H9 (cell line): ENCODE results near the gene NENF. TPM values are rescaled to one million over a fixed set of nuclear protein-coding genes. Genes with fewer than 3 reads are reported as not detected.

Experiments used
- DNase-seq: peaks from one replicate; pipeline ENCODE4 v3.0.0-alpha.2; 2017
- H2AFZ ChIP-seq: one replicate; pipeline ENCODE4 v1.6.1; 2013; ENCODE audit warnings: mild to moderate bottlenecking, low read length, control low read depth, moderate library complexity
- H2AK5ac ChIP-seq: 2 replicates; pipeline ENCODE4 v1.6.1; 2013; ENCODE audit warnings: low read length, control low read depth, mixed read lengths; ENCODE audit not compliant: insufficient read length
- H2BK120ac ChIP-seq: one replicate; pipeline ENCODE4 v1.6.1; 2013; ENCODE audit warnings: low read depth, mild to moderate bottlenecking, low read length, control low read depth, inconsistent platforms; ENCODE audit not compliant: poor library complexity, severe bottlenecking
- H2BK12ac ChIP-seq: 2 replicates; pipeline ENCODE4 v1.6.1; 2013; ENCODE audit warnings: low read length, control low read depth, mixed read lengths, low read depth; ENCODE audit not compliant: insufficient read length
- H2BK15ac ChIP-seq: 2 replicates; pipeline ENCODE4 v1.6.1; 2013; ENCODE audit warnings: low read depth, low read length, control low read depth
- H2BK20ac ChIP-seq: one replicate; pipeline ENCODE4 v1.6.1; 2013; ENCODE audit warnings: low read depth, mild to moderate bottlenecking, low read length, control low read depth, inconsistent platforms; ENCODE audit not compliant: poor library complexity, severe bottlenecking
- H2BK5ac ChIP-seq: 2 replicates; pipeline ENCODE4 v1.6.1; 2013; ENCODE audit warnings: low read length, control low read depth, mixed read lengths; ENCODE audit not compliant: insufficient read length
- H3K14ac ChIP-seq: 2 replicates; pipeline ENCODE4 v1.6.1; 2013; ENCODE audit warnings: low read length, control low read depth; ENCODE audit not compliant: insufficient read depth
- H3K18ac ChIP-seq: 2 replicates; pipeline ENCODE4 v1.6.1; 2013; ENCODE audit warnings: low read depth, mild to moderate bottlenecking, mixed read lengths, low read length, control low read depth; ENCODE audit not compliant: insufficient read length
- H3K23ac ChIP-seq: 2 replicates; pipeline ENCODE4 v1.6.1; 2013; ENCODE audit warnings: low read length, control low read depth, mixed read lengths, low read depth; ENCODE audit not compliant: insufficient read length
- H3K23me2 ChIP-seq: 2 replicates; pipeline ENCODE4 v1.6.1; 2013; ENCODE audit warnings: low read depth, mild to moderate bottlenecking, mixed read lengths, low read length, control low read depth; ENCODE audit not compliant: insufficient read length, poor library complexity, severe bottlenecking
- H3K27ac ChIP-seq: 2 replicates; pipeline ENCODE4 v1.5.1; 2013; ENCODE audit warnings: low read length, control low read depth, mixed read lengths, low read depth; ENCODE audit not compliant: insufficient read length
- H3K27me3 ChIP-seq: 2 replicates; pipeline ENCODE4 v1.6.1; 2013; ENCODE audit warnings: low read length, control low read depth, inconsistent platforms; ENCODE audit not compliant: insufficient read depth
- H3K4ac ChIP-seq: 2 replicates; pipeline ENCODE4 v1.6.1; 2013; ENCODE audit warnings: low read depth, mild to moderate bottlenecking, control low read depth, inconsistent platforms, low read length, moderate library complexity
- H3K4me1 ChIP-seq: 2 replicates; pipeline ENCODE4 v1.6.1; 2013; ENCODE audit warnings: low read length, control low read depth, inconsistent platforms; ENCODE audit not compliant: insufficient read depth
- H3K4me2 ChIP-seq: 2 replicates; pipeline ENCODE4 v1.6.1; 2013; ENCODE audit warnings: low read length, control low read depth, mixed read lengths; ENCODE audit not compliant: insufficient read length, insufficient read depth
- H3K56ac ChIP-seq: 2 replicates; pipeline ENCODE4 v1.6.1; 2013; ENCODE audit warnings: low read depth, mild to moderate bottlenecking, mixed read lengths, low read length, control low read depth; ENCODE audit not compliant: insufficient read length
- H3K79me1 ChIP-seq: 2 replicates; pipeline ENCODE4 v1.6.1; 2013; ENCODE audit warnings: low read depth, mild to moderate bottlenecking, moderate library complexity, low read length, control low read depth, inconsistent platforms; ENCODE audit not compliant: insufficient read depth, poor library complexity, severe bottlenecking
- H3K79me2 ChIP-seq: 2 replicates; pipeline ENCODE4 v1.6.1; 2013; ENCODE audit warnings: low read length, control low read depth, inconsistent platforms; ENCODE audit not compliant: insufficient read depth
- H3K9ac ChIP-seq: 2 replicates; pipeline ENCODE4 v1.6.1; 2013; ENCODE audit warnings: low read length, control low read depth, mixed read lengths; ENCODE audit not compliant: insufficient read length; ENCODE audit errors: extremely low read depth
- H3K9me3 ChIP-seq: one replicate; pipeline ENCODE4 v1.6.1; 2013; ENCODE audit warnings: low read depth, low read length, inconsistent platforms; ENCODE audit not compliant: control insufficient read depth
- H3T11ph ChIP-seq: one replicate; pipeline ENCODE4 v1.6.1; 2013; ENCODE audit warnings: mild to moderate bottlenecking, low read length, control low read depth, inconsistent platforms
- H4K20me1 ChIP-seq: one replicate; pipeline ENCODE4 v1.6.1; 2013; ENCODE audit not compliant: control insufficient read depth, insufficient read length, insufficient read depth
- H4K5ac ChIP-seq: 2 replicates; pipeline ENCODE4 v1.6.1; 2013; ENCODE audit warnings: low read depth, mild to moderate bottlenecking, mixed read lengths, low read length, control low read depth; ENCODE audit not compliant: insufficient read length
- H4K8ac ChIP-seq: replicated peaks from 2 replicates; pipeline ENCODE4 v1.6.1; 2013; ENCODE audit warnings: low read length, control low read depth, mixed read lengths, low read depth; ENCODE audit not compliant: insufficient read length
- H4K91ac ChIP-seq: 2 replicates; pipeline ENCODE4 v1.6.1; 2013; ENCODE audit warnings: low read depth, mild to moderate bottlenecking, moderate library complexity, mixed read lengths, low read length, control low read depth; ENCODE audit not compliant: insufficient read length
- H3K27ac Mint-ChIP-seq, 3 experiments: 2 replicates in 2 of 3; 3 replicates in 1 of 3; pipeline ENCODE4 v1.8.0; 2020 to 2021; ENCODE audit warnings: mixed read lengths in 3 of 3, mild to moderate bottlenecking in 1 of 3, moderate library complexity in 1 of 3
- H3K27me3 Mint-ChIP-seq: 2 replicates; pipeline ENCODE4 v1.8.0; 2021; ENCODE audit warnings: low read depth, mild to moderate bottlenecking, moderate library complexity, mixed read lengths
- H3K36me3 Mint-ChIP-seq, 3 experiments: 2 replicates in 2 of 3; 3 replicates in 1 of 3; pipeline ENCODE4 v1.8.0; 2020 to 2021; ENCODE audit warnings: low read depth in 3 of 3, mixed read lengths in 3 of 3; ENCODE audit not compliant: insufficient read depth in 1 of 3
- H3K4me1 Mint-ChIP-seq, 2 experiments: 2 replicates each; pipeline ENCODE4 v1.8.0; 2020; ENCODE audit warnings: mixed read lengths in 2 of 2
- H3K4me3 Mint-ChIP-seq, 2 experiments: 2 replicates in 1 of 2; 3 replicates in 1 of 2; pipeline ENCODE4 v1.8.0; 2020 to 2021; ENCODE audit warnings: mild to moderate bottlenecking in 2 of 2, mixed read lengths in 2 of 2, moderate library complexity in 1 of 2
- H3K9me3 Mint-ChIP-seq, 2 experiments: 2 replicates in 1 of 2; 3 replicates in 1 of 2; pipeline ENCODE4 v1.8.0; 2020; ENCODE audit warnings: mild to moderate bottlenecking in 2 of 2, mixed read lengths in 2 of 2, moderate library complexity in 1 of 2
- CTCF ChIP-seq: fragments of 200-600 bp; sonication (generic); conservative IDR thresholded peaks from 3 replicates; pipeline ENCODE4 v1.8.0; 2021; ENCODE audit warnings: antibody characterized with exemption, mild to moderate bottlenecking
- WGBS: extraction: QIAGEN DNeasy Blood & Tissue Kit; methylation state at CpG from one replicate; pipeline ENCODE4 v1.1.7; 2013; ENCODE audit warnings: missing lambda C conversion rate, low lambda C conversion rate, mixed read lengths; ENCODE audit not compliant: insufficient read length; ENCODE audit errors: extremely low coverage; 5-methylcytosine and 5-hydroxymethylcytosine counted together
- total RNA-seq: library from RNA; stranded (reverse); gene quantifications from 2 replicates; pipeline ENCODE4 v1.2.1, GENCODE V29; 2021

The NENF gene
- total RNA-seq, 1 experiment from 2014 or later, result 28.3 TPM

- Histone ChIP-seq H2BK5ac (no peak overlapping the region), H2AK5ac (no peak overlapping the region), H3K27me3 (no peaks in the 10 kb centered on the region), H3K79me1 (no peaks in the 10 kb centered on the region), H3K4me2 (no peak overlapping the region), H4K91ac (no peak overlapping the region), H3K4ac (no peak overlapping the region), H2BK20ac (no peak overlapping the region), H3T11ph (no peak overlapping the region), H3K18ac (no peak overlapping the region), H2BK12ac (no peak overlapping the region), H3K56ac (no peak overlapping the region), H3K9ac (no peak overlapping the region), H2BK15ac (no peak overlapping the region), H4K5ac (no peak overlapping the region), H4K20me1 (no peaks in the 10 kb centered on the region), H3K14ac (no peak overlapping the region), H4K8ac (no peak overlapping the region), H3K23me2 (no peaks in the 10 kb centered on the region), H3K79me2 (no peaks in the 10 kb centered on the region), H2AFZ (no peak overlapping the region), H3K23ac (no peak overlapping the region), H3K27ac (no peak overlapping the region), H3K4me1 (no peaks in the 10 kb centered on the region), H3K9me3 (no peaks in the 10 kb centered on the region), H2BK120ac (no peak overlapping the region)
- Mint-ChIP-seq H3K4me1 (peaks cover 12 to 14% of the 10 kb centered on the region in 2 experiments), H3K27me3 (no peaks in the 10 kb centered on the region; the same call in none of the 2 replicates), H3K27ac (no peak overlapping the region), H3K9me3 (no peaks in the 10 kb centered on the region), H3K36me3 (no peaks in the 10 kb centered on the region), H3K4me3 (no peak overlapping the region)
- no CpG with 5 or more reads among the region's 8 CpGs for WGBS
- no peak for TF ChIP-seq CTCF
- DNase-seq, result no peak
Observed at GRCh38 chr1:212477680-212478466, 45.2 kb downstream of the NENF start.
